HEK293 (cell line): ENCODE data around the gene SYNCRIP.

Experiments
- CTCF ChIP-seq: fragments of 450-650 bp; formaldehyde crosslinking; IDR thresholded peaks from 2 replicates; pipeline ENCODE4 v1.5.1; 2016; ENCODE audit warnings: missing biosample characterization, missing genetic modification characterization
- GFI1B ChIP-seq: fragments of 450-650 bp; formaldehyde crosslinking; IDR thresholded peaks from 2 replicates; pipeline ENCODE4 v1.5.1; 2016; ENCODE audit warnings: missing biosample characterization, missing genetic modification characterization
- KLF17 ChIP-seq: fragments of 450-650 bp; formaldehyde crosslinking; IDR thresholded peaks from 2 replicates; pipeline ENCODE4 v1.5.1; 2016; ENCODE audit warnings: missing biosample characterization, missing genetic modification characterization
- PRDM1 ChIP-seq: fragments of 450-650 bp; formaldehyde crosslinking; IDR thresholded peaks from 2 replicates; pipeline ENCODE4; 2016; ENCODE audit warnings: missing biosample characterization, missing genetic modification characterization
- PRDM2 ChIP-seq: fragments of 450-650 bp; formaldehyde crosslinking; IDR thresholded peaks from 2 replicates; pipeline ENCODE4 v1.5.1; 2016; ENCODE audit warnings: missing biosample characterization, missing genetic modification characterization, borderline replicate concordance
- SALL2 ChIP-seq: fragments of 450-650 bp; formaldehyde crosslinking; IDR thresholded peaks from 2 replicates; pipeline ENCODE4 v1.5.0; 2017; ENCODE audit warnings: missing biosample characterization, mild to moderate bottlenecking, missing genetic modification characterization, borderline replicate concordance
- SCRT2 ChIP-seq: fragments of 450-650 bp; formaldehyde crosslinking; IDR thresholded peaks from 2 replicates; pipeline ENCODE4 v1.5.1; 2016; ENCODE audit warnings: missing biosample characterization, missing genetic modification characterization
- SP2 ChIP-seq: fragments of 450-650 bp; formaldehyde crosslinking; IDR thresholded peaks from 2 replicates; pipeline ENCODE4 v1.5.1; 2016; ENCODE audit warnings: missing biosample characterization, missing genetic modification characterization
- WT1 ChIP-seq: fragments of 450-650 bp; formaldehyde crosslinking; IDR thresholded peaks from 2 replicates; pipeline ENCODE4 v1.5.1; 2016; ENCODE audit warnings: missing biosample characterization, missing genetic modification characterization
- ZBTB48 ChIP-seq: fragments of 450-650 bp; formaldehyde crosslinking; IDR thresholded peaks from 2 replicates; pipeline ENCODE4 v1.5.1; 2016; ENCODE audit warnings: missing biosample characterization, missing genetic modification characterization
- ZNF112 ChIP-seq: fragments of 450-650 bp; formaldehyde crosslinking; IDR thresholded peaks from 2 replicates; pipeline ENCODE4 v1.5.0; 2017; ENCODE audit warnings: missing biosample characterization, missing genetic modification characterization
- ZNF146 ChIP-seq: fragments of 450-650 bp; formaldehyde crosslinking; IDR thresholded peaks from 2 replicates; pipeline ENCODE4 v1.5.1; 2016; ENCODE audit warnings: missing biosample characterization, missing genetic modification characterization
- ZNF169 ChIP-seq: fragments of 450-650 bp; formaldehyde crosslinking; IDR thresholded peaks from 2 replicates; pipeline ENCODE4 v1.5.1; 2016; ENCODE audit warnings: missing biosample characterization, missing genetic modification characterization
- ZNF202 ChIP-seq: fragments of 450-650 bp; formaldehyde crosslinking; IDR thresholded peaks from 2 replicates; pipeline ENCODE4 v1.5.1; 2016; ENCODE audit warnings: missing biosample characterization, missing genetic modification characterization, borderline replicate concordance
- ZNF24 ChIP-seq: fragments of 450-650 bp; formaldehyde crosslinking; IDR thresholded peaks from 2 replicates; pipeline ENCODE4 v1.5.1; 2016; ENCODE audit warnings: missing biosample characterization, missing genetic modification characterization
- ZNF248 ChIP-seq: fragments of 450-650 bp; formaldehyde crosslinking; IDR thresholded peaks from 2 replicates; pipeline ENCODE4 v1.5.1; 2017; ENCODE audit warnings: missing biosample characterization, missing genetic modification characterization
- ZNF266 ChIP-seq: fragments of 450-650 bp; formaldehyde crosslinking; IDR thresholded peaks from 2 replicates; pipeline ENCODE4 v1.5.1; 2016; ENCODE audit warnings: missing biosample characterization, missing genetic modification characterization, low read depth
- ZNF292 ChIP-seq: fragments of 450-650 bp; formaldehyde crosslinking; IDR thresholded peaks from 2 replicates; pipeline ENCODE4 v1.5.1; 2016; ENCODE audit warnings: low read depth, missing biosample characterization, missing genetic modification characterization, borderline replicate concordance
- ZNF324 ChIP-seq: fragments of 450-650 bp; formaldehyde crosslinking; IDR thresholded peaks from 2 replicates; pipeline ENCODE4 v1.5.1; 2016; ENCODE audit warnings: missing biosample characterization, missing genetic modification characterization
- ZNF362 ChIP-seq: fragments of 450-650 bp; formaldehyde crosslinking; IDR thresholded peaks from 2 replicates; pipeline ENCODE4 v1.5.1; 2016; ENCODE audit warnings: missing biosample characterization, missing genetic modification characterization
- ZNF366 ChIP-seq: fragments of 450-650 bp; formaldehyde crosslinking; conservative IDR thresholded peaks from 2 replicates; pipeline ENCODE4 v1.5.1; 2016; ENCODE audit warnings: missing biosample characterization, missing genetic modification characterization
- ZNF433 ChIP-seq: fragments of 450-650 bp; formaldehyde crosslinking; IDR thresholded peaks from 2 replicates; pipeline ENCODE4 v1.5.1; 2016; ENCODE audit warnings: missing biosample characterization, missing genetic modification characterization, low read depth
- ZNF530 ChIP-seq: fragments of 450-650 bp; formaldehyde crosslinking; IDR thresholded peaks from 2 replicates; pipeline ENCODE4 v1.5.1; 2016; ENCODE audit warnings: low read depth, missing biosample characterization, missing genetic modification characterization
- ZNF621 ChIP-seq: fragments of 450-650 bp; formaldehyde crosslinking; IDR thresholded peaks from 2 replicates; pipeline ENCODE4 v1.5.1; 2017; ENCODE audit warnings: missing biosample characterization, missing genetic modification characterization
- ZNF624 ChIP-seq: fragments of 450-650 bp; formaldehyde crosslinking; IDR thresholded peaks from 2 replicates; pipeline ENCODE4 v1.5.1; 2017; ENCODE audit warnings: missing biosample characterization, missing genetic modification characterization
- ZNF660 ChIP-seq: fragments of 450-650 bp; IDR thresholded peaks from 2 replicates; pipeline ENCODE4 v1.5.1; 2018; ENCODE audit warnings: missing biosample characterization, mild to moderate bottlenecking, missing genetic modification characterization
- ZNF664 ChIP-seq: fragments of 450-650 bp; formaldehyde crosslinking; IDR thresholded peaks from 2 replicates; pipeline ENCODE4 v1.5.1; 2016; ENCODE audit warnings: missing biosample characterization, missing genetic modification characterization
- ZNF707 ChIP-seq: fragments of 450-650 bp; formaldehyde crosslinking; IDR thresholded peaks from 2 replicates; pipeline ENCODE4 v1.5.1; 2016; ENCODE audit warnings: missing biosample characterization, missing genetic modification characterization
- ZNF791 ChIP-seq: fragments of 450-650 bp; formaldehyde crosslinking; IDR thresholded peaks from 2 replicates; pipeline ENCODE4 v1.5.1; 2016; ENCODE audit warnings: missing biosample characterization, missing genetic modification characterization
- ZSCAN18 ChIP-seq: fragments of 450-650 bp; formaldehyde crosslinking; IDR thresholded peaks from 2 replicates; pipeline ENCODE4 v1.5.1; 2016; ENCODE audit warnings: missing biosample characterization, missing genetic modification characterization
- ZXDB ChIP-seq: fragments of 450-650 bp; formaldehyde crosslinking; IDR thresholded peaks from 2 replicates; pipeline ENCODE4 v1.5.1; 2016; ENCODE audit warnings: missing biosample characterization, missing genetic modification characterization

Gene SYNCRIP

GRCh38 chr6:85678026-85678601 lies 35.4 kb upstream of the SYNCRIP start (continued):
- no peak for TF ChIP-seq GFI1B
- TF ChIP-seq ZNF660 = no peak
- no peak for TF ChIP-seq PRDM2
- no peak; the same call in 1 of the 2 replicates for TF ChIP-seq ZNF146 (tag by site-specific recombination)
- TF ChIP-seq ZNF362 (tag by site-specific recombination) = no peak
- no peak for TF ChIP-seq ZNF530
- TF ChIP-seq SP2 = no peak
- TF ChIP-seq ZSCAN18 (tag by site-specific recombination) = no peak
- no peak for TF ChIP-seq ZNF366 (tag by site-specific recombination)
- peak; percentile 21; the same call in 1 of the 2 replicates for TF ChIP-seq KLF17 (tag by site-specific recombination)
- TF ChIP-seq SALL2 (tag by site-specific recombination) = no peak
- TF ChIP-seq ZNF112 (tag by site-specific recombination) = no peak
- no peak; the same call in 1 of the 2 replicates for TF ChIP-seq WT1 (tag by site-specific recombination)
- no peak for TF ChIP-seq ZNF621
- peak; percentile 10; the same call in 1 of the 2 replicates for TF ChIP-seq ZXDB (tag by site-specific recombination)
- TF ChIP-seq PRDM1 (tag by site-specific recombination) = no peak
- no peak for TF ChIP-seq ZNF202 (tag by site-specific recombination)
- no peak for TF ChIP-seq ZNF707 (tag by site-specific recombination)
- TF ChIP-seq ZNF664 (tag by site-specific recombination) = no peak
- no peak for TF ChIP-seq ZNF433 (tag by site-specific recombination)
- TF ChIP-seq ZNF791 (tag by site-specific recombination) = no peak
- TF ChIP-seq CTCF (tag by site-specific recombination) = peak; percentile 40; the same call in 1 of the 2 replicates
- no peak for TF ChIP-seq ZNF169
- no peak for TF ChIP-seq ZNF292 (tag by site-specific recombination)
- peak; percentile 98 for TF ChIP-seq SCRT2 (tag by site-specific recombination)
- TF ChIP-seq ZBTB48 = no peak
- peak; percentile 50; the same call in 1 of the 2 replicates for TF ChIP-seq ZNF324
- no peak for TF ChIP-seq ZNF248 (tag by site-specific recombination)
- peak; percentile 20; the same call in 1 of the 2 replicates for TF ChIP-seq ZNF24
- TF ChIP-seq ZNF266 (tag by site-specific recombination) = no peak
- TF ChIP-seq ZNF624 (tag by site-specific recombination) = no peak
